ENCODE data around the gene SNAI3.

SNAI3 gene

GRCh38 chr16:88686439-88687253 is at the start of gene SNAI3:
TSS of gene SNAI3 (minus strand) at chr16:88686507. CDS start at chr16:88686406, 101 bp downstream.
- peak in 1 of 2 donors; percentile 34 for DNase-seq

- no peak for DNase-seq
Measured at GRCh38 chr16:88736088-88736487, 49.8 kb upstream of the SNAI3 start.

- DNase-seq, result no peak
Measured at GRCh38 chr16:88735616-88736015, 49.3 kb upstream of the SNAI3 start.

- DNase-seq, result no peak
Measured at GRCh38 chr16:88735121-88735520, 48.8 kb upstream of the SNAI3 start.

- DNase-seq, result no peak
Measured at GRCh38 chr16:88734361-88734728, 48.0 kb upstream of the SNAI3 start.

GRCh38 chr16:88733630-88734360 is 47.5 kb upstream of the SNAI3 start:
- no peak for DNase-seq

GRCh38 chr16:88732961-88733294 is 46.6 kb upstream of the SNAI3 start:
- DNase-seq, result no peak

GRCh38 chr16:88732172-88732960 is 46.1 kb upstream of the SNAI3 start:
- no peak for DNase-seq

- no peak for DNase-seq
Measured at GRCh38 chr16:88731699-88732098, 45.4 kb upstream of the SNAI3 start.

GRCh38 chr16:88730632-88731607 is 44.6 kb upstream of the SNAI3 start:
- DNase-seq, result no peak

GRCh38 chr16:88727871-88728270 is 41.6 kb upstream of the SNAI3 start:
- DNase-seq, result no peak

- no peak for DNase-seq
Measured at GRCh38 chr16:88726981-88727380, 40.7 kb upstream of the SNAI3 start.

GRCh38 chr16:88726408-88726749 is 40.1 kb upstream of the SNAI3 start:
- no peak for DNase-seq

- DNase-seq, result no peak
Measured at GRCh38 chr16:88725609-88726407, 39.5 kb upstream of the SNAI3 start.

- no peak for DNase-seq
Measured at GRCh38 chr16:88724855-88725555, 38.7 kb upstream of the SNAI3 start.

GRCh38 chr16:88723911-88724310 is 37.6 kb upstream of the SNAI3 start:
- no peak for DNase-seq

- no peak for DNase-seq
Measured at GRCh38 chr16:88723507-88723887, 37.2 kb upstream of the SNAI3 start.

- DNase-seq, result no peak
Measured at GRCh38 chr16:88722784-88723506, 36.6 kb upstream of the SNAI3 start.

- no peak for DNase-seq
Measured at GRCh38 chr16:88721815-88722755, 35.8 kb upstream of the SNAI3 start.

Measured in hippocampal formation (tissue), 2 donors.